K562 (cell line): ENCODE data around the gene EPHB1.

ENCODE experiments used
- ATF1 ChIP-seq, 2 experiments: fragments of 450-650 bp in 1 of 2; IDR thresholded peaks; 2 replicates each; pipeline ENCODE4 v1.6.1; 2016; ENCODE audit warnings: missing compliant biosample characterization in 1 of 2, missing genetic modification characterization in 1 of 2
- CTCF ChIP-seq, 3 experiments: IDR thresholded peaks in 2 of 3; conservative IDR thresholded peaks in 1 of 3; 2 replicates each; pipeline ENCODE4 v1.5.1; 2011 to 2012; ENCODE audit warnings: low read length in 3 of 3, mild to moderate bottlenecking in 3 of 3, control low read depth in 2 of 3, improper control_type of control experiment in 1 of 3, inconsistent platforms in 1 of 3, low read depth in 1 of 3, mixed read lengths in 1 of 3, moderate library complexity in 1 of 3; ENCODE audit not compliant: insufficient read depth in 2 of 3
- POLR2H ChIP-seq: IDR thresholded peaks from 2 replicates; pipeline ENCODE4 v1.6.1; 2016; ENCODE audit warnings: missing genetic modification characterization, low read depth, mild to moderate bottlenecking, control low read depth, missing compliant biosample characterization, moderate library complexity
- POU5F1 ChIP-seq: fragments of 150-350 bp; IDR thresholded peaks from 2 replicates; pipeline ENCODE4 v1.6.1; 2014; ENCODE audit warnings: borderline replicate concordance, low read length, low read depth, mild to moderate bottlenecking; ENCODE audit not compliant: partially characterized antibody
- TCFL5 ChIP-seq: fragments of 250-450 bp; sonication (Bioruptor Pico); conservative IDR thresholded peaks from 2 replicates; pipeline ENCODE4 v1.6.1; 2021; ENCODE audit warnings: mild to moderate bottlenecking, moderate library complexity, matching md5 sums
- XRCC4 ChIP-seq: IDR thresholded peaks from one replicate; pipeline ENCODE4 v1.6.1; 2011; ENCODE audit not compliant: insufficient read depth, insufficient read length; ENCODE audit errors: extremely low read depth
- ZBTB17 ChIP-seq: fragments of 450-650 bp; formaldehyde crosslinking; IDR thresholded peaks from 2 replicates; pipeline ENCODE4 v1.4.0; 2020; ENCODE audit warnings: mild to moderate bottlenecking
- ZBTB5 ChIP-seq: fragments of 450-650 bp; IDR thresholded peaks from 2 replicates; pipeline ENCODE4 v1.6.1; 2017; ENCODE audit warnings: antibody characterized with exemption
- ZNF609 ChIP-seq: sonication (generic); formaldehyde crosslinking; IDR thresholded peaks from 2 replicates; pipeline ENCODE4 v1.8.1; 2023; ENCODE audit warnings: missing genetic modification reagents, mild to moderate bottlenecking, borderline replicate concordance

DNA sequence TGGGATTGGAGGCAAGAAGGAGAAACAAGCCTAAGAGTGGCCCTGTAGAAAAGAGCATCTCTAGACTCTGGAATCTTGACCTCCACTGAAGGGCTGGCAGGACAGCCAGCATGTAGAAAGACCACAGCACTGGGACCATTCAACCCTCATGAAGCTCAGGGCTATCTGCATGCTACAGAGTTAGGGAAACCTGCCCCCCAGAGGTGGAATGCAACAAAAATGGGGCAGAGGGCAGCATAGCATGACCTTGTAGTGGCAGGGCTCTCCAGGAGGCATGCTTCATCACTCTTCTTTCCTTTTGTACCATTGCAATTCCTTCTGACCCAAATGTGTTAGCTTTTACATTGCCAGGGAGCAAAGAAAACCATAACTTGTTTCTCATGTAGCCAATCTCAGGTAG lies 445.4 kb downstream of the EPHB1 start:
- TF ChIP-seq TCFL5 (CRISPR knock-in tag) (no peak), ATF1 (CRISPR knock-in tag; IDR thresholded peaks at IDR 0.05) (no peak), ATF1 (tag; IDR thresholded peaks at IDR 0.05) (no peak), ZNF609 (CRISPR knock-in tag) (no peak), POLR2H (tag) (no peak), CTCF (IDR thresholded peaks at IDR 0.05 in 2 of 3, conservative IDR thresholded peaks at IDR 0.05 in 1 of 3; ENCODE audit: insufficient read depth in 2 of 3, low read depth in 1 of 3, low read length in 3 of 3) (peak; percentile 7 to 32 (median 31); a peak in 3 of 6 replicates), POU5F1 (no peak), XRCC4 (no peak), ZBTB17 (CRISPR knock-in tag) (no peak), ZBTB5 (no peak)
